HG03108 (cell line): ENCODE measurements around the gene BRSK2.
A peak's percentile ranks its signal among the peaks of the same experiment; 100 is the strongest.

Source experiments
- ATAC-seq: cut with Tn5 transposase; IDR thresholded peaks from one replicate; pipeline ENCODE4 v1.9.1; 2021; ENCODE audit warnings: moderate library complexity; ENCODE audit not compliant: unreplicated experiment

BRSK2 gene

DNA sequence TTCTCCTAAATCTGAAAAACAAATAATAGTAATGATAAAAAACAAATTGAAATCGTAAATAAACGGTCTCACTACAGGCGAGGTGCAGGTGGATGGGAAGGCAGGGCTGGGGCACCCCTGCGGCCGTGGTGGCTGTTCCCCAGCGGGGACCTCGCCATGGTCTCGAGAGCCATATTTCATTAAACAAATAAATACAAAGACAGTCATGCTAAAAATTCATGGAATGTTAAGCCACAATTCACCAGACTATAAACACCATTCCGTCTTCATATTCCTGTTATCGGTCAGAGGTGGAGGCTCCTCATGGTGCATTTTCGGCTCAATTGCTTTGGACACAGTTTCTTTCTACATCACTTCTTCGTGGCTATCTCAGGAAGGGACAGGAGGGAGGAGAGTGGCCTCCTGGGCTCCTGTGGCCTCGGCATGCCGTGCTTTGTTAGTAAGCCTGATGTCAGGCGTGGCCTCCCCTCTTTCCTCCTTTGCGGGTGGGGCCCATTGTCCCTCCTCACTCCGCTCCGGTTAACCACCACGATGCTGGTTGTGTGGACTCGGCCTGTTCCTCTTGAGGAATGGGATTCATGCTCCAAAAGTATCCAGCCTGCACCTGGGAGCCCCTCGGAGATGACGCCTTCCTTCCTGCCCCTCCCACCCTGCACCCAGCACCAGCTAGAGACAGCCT is 16.1 kb upstream of the BRSK2 start:
- no peak for ATAC-seq

- no peak for ATAC-seq
Measured at GRCh38 chr11:1375161-1375954, 14.4 kb upstream of the BRSK2 start.

DNA sequence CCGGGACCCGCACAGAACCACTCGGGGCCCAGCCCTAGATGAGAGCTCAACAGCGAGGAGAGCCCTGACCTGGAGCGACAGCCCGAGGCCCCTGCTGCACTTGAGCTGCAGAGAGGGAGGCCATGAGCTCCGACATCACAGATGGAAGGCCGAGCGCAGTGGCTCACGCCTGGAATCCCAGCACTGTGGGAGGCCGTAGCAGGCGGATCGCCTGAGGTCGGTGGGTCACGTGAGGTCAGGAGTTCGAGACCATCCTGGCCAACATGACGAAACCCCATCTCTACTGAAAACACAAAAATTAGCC is 13.8 kb upstream of the BRSK2 start:
- ATAC-seq = no peak

DNA sequence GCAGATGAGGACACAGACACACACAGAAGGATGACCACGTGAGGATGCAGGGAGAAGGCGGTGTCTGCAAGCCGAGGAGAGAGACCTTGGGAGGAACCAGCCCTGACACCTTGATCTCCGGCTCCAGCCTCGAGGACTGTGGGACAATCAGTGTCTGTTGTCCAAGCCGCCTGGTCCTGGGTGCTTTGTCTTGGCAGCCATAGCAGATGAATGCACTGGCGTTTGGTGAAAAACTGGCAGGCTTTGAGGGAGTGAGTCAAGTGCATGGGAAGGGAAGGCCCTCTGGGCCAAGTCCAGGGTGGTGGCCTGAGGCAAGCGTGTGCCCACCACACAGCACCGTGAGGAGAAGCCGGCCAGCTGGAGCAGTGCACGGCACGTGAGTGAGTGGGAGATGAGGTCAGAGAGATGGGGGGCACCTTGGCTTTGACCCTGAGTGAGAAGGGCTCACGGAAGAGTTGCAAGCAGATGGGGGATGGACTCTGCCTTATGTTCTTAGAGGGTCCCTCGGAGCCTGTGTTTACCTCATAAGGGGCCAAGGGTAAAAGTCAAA is 12.4 kb upstream of the BRSK2 start:
- no peak for ATAC-seq

DNA sequence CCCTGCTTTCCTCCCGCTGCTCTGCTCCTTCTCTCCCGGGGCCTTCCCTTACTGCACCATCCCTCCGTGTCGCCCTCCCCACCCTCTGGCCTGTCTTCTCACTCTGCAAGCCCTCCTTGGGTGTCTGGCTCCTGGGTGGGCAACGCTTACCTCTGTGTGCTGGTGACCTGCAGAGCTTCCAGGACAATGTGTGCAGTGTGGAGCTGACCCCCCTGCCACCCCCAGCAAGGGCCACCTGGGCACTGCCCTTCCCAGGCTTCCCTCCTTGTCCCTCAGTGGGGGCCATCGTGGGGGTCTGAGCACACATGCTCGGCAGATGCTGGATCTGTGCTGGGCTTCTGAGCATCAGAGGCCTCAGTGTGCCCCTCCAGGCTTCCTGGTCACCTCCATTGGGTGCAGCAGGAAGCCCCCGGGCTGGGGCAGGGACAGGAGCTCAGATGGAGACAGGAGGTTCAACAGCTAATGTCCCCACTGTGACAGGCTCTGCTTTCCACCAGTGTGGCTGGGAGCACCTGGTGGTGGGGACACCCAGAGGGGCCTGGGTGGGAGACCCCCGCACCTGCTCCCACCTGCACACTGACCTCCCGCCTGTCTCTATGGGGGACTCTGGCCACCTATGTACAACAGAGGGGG is 7.8 kb upstream of the BRSK2 start:
- no peak for ATAC-seq

- no peak for ATAC-seq
Measured at GRCh38 chr11:1382429-1382828, 7.3 kb upstream of the BRSK2 start.

GRCh38 chr11:1382831-1383607 is 6.7 kb upstream of the BRSK2 start:
- ATAC-seq = peak; percentile 75

DNA sequence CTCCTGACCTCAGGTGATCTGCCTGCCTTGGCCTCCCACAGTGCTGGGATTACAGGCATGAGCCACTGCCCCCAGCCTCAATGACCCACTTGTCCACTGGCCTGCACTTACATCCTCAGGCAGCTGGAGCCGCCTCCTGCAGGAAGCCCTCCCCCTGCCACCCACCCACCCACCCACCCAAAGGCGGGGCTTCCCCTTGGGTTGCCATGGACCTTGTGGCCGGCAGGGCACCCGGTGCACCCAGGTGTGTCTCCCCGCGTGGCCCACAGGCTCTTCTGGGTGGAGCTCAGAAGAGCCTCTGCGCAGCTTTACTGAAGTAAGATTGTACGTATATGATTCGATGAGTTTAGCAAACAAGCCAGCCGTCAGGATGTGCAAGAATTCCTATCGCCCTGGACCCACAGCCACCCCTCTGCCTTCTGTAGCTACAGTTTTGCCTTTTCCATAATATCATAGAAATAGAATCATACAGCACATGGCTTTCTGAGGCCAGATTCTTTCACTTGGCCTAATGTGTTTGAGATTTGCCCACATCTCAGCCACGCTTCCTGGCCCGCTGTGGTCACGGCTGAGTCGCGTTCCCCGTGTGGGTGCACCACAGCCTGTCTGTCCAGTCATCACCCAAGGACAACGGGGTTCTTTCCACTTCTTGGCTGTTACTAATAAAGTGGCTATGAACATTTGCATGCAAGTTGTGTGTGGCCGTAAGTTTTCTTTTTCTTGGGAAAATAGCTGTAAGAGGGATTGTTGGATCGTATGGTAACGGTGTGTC is 5.3 kb upstream of the BRSK2 start:
- ATAC-seq = no peak

GRCh38 chr11:1387521-1387920 is 2.2 kb upstream of the BRSK2 start:
- no peak for ATAC-seq

GRCh38 chr11:1387961-1388762 is 1.6 kb upstream of the BRSK2 start:
- ATAC-seq = no peak

- no peak for ATAC-seq
Measured at GRCh38 chr11:1388763-1389102, 1.0 kb upstream of the BRSK2 start.

- peak; percentile 82 for ATAC-seq
Measured at GRCh38 chr11:1389103-1389931, 417 bp upstream of the BRSK2 start.

DNA sequence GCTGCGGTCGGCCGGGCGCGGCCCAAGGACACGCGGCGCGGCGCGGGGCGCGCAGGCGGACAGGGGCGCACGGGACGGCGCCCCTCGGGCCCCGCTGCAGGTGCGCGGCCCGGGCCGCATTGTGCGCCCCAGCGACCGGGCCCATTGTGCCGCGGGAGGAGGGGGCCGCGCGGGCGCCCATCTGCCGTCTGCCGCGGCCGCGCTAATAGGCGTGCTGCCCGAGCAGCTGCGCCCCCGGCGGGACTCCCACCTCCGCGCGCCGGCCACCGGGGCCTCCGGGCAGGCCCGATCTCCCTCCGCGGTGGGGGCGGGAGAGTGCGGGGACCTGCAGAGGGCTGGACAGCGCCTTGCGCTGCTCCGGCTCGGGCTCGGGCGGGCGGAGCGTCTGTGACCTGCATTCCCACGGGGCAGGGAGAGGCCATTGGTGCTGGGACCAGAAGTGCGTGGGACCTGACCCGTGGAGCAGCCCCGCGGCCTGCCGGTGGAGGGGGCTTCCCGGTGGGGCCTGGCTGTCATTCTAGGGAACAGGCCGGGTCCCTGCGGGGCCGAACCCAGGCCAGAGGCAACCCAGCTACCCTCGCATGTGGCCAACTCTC is 933 bp downstream of the BRSK2 start:
- ATAC-seq = no peak

DNA sequence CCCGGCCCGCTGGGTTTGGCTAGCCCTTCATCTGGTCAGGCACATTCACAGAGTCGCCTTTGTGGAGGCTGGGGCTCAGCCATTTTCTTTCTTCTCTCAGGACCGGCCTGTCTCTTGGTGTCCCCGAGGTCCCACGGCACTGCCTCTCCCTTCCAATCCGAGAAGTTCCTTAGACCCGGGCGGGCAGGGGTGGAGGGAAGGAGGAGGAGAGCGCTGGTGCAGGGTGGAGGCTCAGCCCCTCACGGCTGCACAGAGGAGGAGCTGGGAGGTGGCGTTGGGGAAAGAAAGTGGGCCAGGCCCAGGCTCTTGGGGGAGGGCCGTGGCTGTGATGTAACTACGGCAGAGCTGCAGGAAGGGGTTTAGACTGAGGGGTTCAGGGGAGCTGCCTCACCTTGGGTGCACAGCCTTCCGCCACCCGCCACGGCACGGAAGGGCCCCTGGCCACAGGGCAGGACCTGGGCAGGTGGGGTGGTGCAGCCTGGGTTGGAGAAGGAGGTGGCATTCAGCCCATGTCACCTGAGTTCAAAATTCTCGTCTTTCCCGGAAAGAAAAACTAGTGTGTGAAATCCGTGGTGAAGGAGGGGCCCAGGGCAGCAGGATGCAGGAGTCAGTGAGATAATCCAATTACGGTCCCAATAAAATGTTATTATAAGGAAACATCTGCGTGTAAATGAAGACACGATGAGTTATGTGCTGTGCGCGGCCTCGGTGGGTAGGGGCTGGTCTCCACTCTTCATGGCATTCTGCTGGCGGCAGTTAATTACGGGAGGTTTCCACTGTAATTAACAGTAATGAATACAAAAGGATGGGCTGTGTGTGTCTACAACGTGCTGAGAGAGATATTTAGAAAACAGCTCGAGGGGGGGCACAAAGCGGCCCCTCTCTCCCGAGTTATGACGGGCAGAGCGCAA is 1.7 kb downstream of the BRSK2 start:
- no peak for ATAC-seq

GRCh38 chr11:1392111-1392510 is 2.4 kb downstream of the BRSK2 start:
- ATAC-seq = no peak

- no peak for ATAC-seq
Measured at GRCh38 chr11:1392561-1392960, 2.8 kb downstream of the BRSK2 start.

DNA sequence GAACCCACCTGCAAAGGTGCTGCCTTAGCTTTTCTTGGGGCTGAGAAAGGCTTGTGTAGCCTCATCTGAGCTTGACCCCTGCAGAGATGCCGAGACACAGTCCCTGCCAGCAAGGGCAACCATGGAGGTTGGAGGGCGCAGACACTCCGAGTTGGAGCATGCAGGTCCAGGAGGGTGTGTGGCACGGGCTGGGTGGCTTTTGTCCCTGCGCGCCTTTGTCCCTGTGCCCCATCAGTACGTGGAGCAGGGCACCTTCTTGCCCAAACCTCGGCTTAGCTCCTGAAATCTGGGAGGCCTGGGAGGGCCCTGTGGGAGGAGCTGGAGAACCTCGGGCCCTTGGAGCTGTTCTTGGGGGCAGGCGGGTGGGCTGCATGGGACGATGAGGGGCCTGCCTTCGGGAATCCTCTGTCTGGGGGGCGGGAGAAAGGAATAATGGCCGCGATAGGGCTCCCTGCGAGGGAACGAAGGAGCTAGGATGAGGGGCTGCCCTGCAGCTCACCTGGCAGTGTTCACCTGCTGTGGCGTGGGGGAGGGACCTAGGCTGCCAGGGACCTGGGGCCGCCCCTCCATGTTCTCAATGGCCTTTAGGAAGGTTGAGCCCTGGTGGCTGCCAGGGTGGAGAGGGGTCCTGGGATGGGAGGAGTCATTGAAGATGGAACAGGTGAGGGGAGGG is 3.4 kb downstream of the BRSK2 start:
- ATAC-seq = no peak
